Measurements from ENCODE around the gene DNAI4.

DNA sequence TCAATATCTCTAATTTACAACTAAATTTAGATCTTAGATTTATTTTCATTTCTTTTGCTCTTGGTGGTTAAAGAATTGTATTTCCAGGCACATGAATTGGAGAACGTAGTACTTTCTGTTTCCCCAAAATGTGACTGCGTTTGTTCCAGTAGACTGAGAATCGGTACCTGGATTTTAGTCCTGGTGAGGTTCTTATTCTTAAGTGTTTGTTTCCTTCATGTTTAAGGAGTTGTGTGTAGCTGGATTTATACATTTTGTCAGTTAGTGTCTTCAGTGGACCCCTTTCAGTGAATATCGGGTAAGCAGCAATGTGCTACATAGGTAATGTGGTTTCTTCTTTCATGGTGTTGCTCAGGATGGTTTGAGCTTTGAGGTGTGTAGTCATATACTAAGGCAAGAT is 6.9 kb upstream of the DNAI4 start:
- TF ChIP-seq CTCF (IDR thresholded peaks at IDR 0.05), result no peak
- no peak for TF ChIP-seq POLR2A (IDR thresholded peaks at IDR 0.05)
